ENCODE measurements around the gene SRY.
"Not testable (repeated sequence)": the region's sequence is repeated elsewhere in the genome, so short reads cannot be mapped to it uniquely, and the experiment has no call there.

Gene SRY

GRCh38 chrY:2787600-2787999 lies at the start of gene SRY:
SRY (minus strand) TSS chrY:2787682; CDS start chrY:2787603, 79 bp downstream.
- DNase-seq: no peak

DNA sequence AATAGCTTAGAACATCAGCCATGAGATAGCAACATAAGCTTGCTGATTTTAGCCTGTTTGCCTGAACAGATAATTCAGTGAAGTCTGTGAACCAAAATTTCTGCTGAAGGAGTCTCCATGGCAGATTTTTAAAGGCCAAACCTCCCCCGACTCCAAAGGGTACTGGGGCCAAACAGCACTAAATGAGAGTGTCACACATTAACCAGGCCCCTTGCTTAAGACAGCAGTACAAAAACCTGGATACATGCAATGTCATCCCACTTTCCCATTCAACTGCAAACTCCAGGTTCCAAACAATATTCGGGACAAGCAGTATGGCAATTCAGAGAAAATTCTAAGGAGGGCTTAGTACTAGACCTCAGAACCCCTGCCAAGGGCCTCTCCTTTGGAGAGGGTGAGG lies 49.6 kb upstream of the SRY start:
- DNase-seq: no peak

- no peak for DNase-seq
Observed at GRCh38 chrY:2835230-2835629, 47.7 kb upstream of the SRY start.

GRCh38 chrY:2828497-2828896 lies 41.0 kb upstream of the SRY start:
- no peak for DNase-seq

DNA sequence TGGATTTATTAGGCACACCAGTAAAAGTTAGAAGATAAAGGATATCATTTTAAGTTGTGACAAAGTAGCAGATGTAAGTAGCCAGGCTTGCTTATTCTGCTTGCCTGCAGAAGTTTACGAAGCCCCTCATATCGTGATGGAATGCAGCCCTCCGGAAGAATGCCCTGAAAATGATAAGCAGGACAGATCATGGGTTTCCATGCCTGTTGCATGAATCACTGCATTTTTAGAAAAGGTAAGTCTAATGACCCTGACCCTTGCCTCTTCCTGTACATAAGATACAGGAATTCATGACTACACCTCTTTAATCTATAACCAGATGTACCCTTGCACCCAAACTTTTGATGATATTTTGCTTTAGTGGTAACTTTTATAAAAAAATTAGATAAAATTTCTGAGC lies 37.0 kb upstream of the SRY start:
- DNase-seq: no peak

GRCh38 chrY:2817146-2817896 lies 29.8 kb upstream of the SRY start:
- DNase-seq: not testable (repeated sequence)

GRCh38 chrY:2800246-2800645 lies 12.8 kb upstream of the SRY start:
- DNase-seq: no peak

DNA sequence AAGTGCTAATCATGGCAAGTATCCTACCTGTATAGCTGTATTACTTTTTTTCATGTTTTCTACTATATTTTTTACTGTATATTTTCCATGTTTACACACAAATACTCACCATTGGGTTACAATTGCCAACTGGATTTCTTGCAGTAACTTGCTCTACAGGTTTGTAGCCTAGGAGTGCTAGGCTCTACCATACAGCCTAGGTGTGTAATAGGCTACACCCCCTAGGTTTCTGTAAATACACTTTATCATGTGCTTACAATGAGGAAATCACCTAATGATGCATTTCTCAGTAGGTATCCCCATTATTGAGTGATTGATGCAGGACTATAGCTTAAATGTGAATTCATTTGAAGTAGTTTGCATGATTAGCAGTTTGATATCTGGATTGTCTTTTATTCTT lies 10.5 kb upstream of the SRY start:
- no peak for DNase-seq

- DNase-seq: no peak
Observed at GRCh38 chrY:2796977-2797523, 9.6 kb upstream of the SRY start.

- no peak for DNase-seq
Observed at GRCh38 chrY:2789756-2790155, 2.3 kb upstream of the SRY start.

DNA sequence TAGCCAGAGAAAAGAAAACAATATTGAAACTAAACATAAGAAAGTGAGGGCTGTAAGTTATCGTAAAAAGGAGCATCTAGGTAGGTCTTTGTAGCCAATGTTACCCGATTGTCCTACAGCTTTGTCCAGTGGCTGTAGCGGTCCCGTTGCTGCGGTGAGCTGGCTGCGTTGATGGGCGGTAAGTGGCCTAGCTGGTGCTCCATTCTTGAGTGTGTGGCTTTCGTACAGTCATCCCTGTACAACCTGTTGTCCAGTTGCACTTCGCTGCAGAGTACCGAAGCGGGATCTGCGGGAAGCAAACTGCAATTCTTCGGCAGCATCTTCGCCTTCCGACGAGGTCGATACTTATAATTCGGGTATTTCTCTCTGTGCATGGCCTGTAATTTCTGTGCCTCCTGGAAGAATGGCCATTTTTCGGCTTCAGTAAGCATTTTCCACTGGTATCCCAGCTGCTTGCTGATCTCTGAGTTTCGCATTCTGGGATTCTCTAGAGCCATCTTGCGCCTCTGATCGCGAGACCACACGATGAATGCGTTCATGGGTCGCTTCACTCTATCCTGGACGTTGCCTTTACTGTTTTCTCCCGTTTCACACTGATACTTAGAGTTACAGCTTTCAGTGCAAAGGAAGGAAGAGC lies 488 bp downstream of the SRY start:
- DNase-seq: no peak

Measured in femur (tissue), 1 donor.